HEK293 (cell line): ENCODE measurements around the gene GIPC2.

ENCODE experiments used
- CTCF ChIP-seq: fragments of 450-650 bp; formaldehyde crosslinking; IDR thresholded peaks from 2 replicates; pipeline ENCODE4 v1.5.1; 2016; ENCODE audit warnings: missing biosample characterization, missing genetic modification characterization
- ZNF16 ChIP-seq: fragments of 450-650 bp; formaldehyde crosslinking; IDR thresholded peaks from 2 replicates; pipeline ENCODE4 v1.5.1; 2016; ENCODE audit warnings: low read depth, missing biosample characterization, missing genetic modification characterization
- ZNF274 ChIP-seq, 2 experiments: fragments of 200-500 bp in 1 of 2; fragments of 450-650 bp in 1 of 2; sonication (Bioruptor generic) in 1 of 2; formaldehyde crosslinking in 1 of 2; IDR thresholded peaks; 2 replicates each; pipeline versions ENCODE4 v1.5.1 to v1.6.1; 2014 to 2016; ENCODE audit warnings: borderline replicate concordance in 1 of 2, inconsistent platforms in 1 of 2, low read length in 1 of 2, missing biosample characterization in 1 of 2, missing genetic modification characterization in 1 of 2
- ZNF488 ChIP-seq: fragments of 450-650 bp; formaldehyde crosslinking; IDR thresholded peaks from 2 replicates; pipeline ENCODE4 v1.5.1; 2016; ENCODE audit warnings: missing biosample characterization, missing genetic modification characterization
- ZNF777 ChIP-seq: fragments of 450-650 bp; formaldehyde crosslinking; IDR thresholded peaks from 2 replicates; pipeline ENCODE4 v1.5.1; 2017; ENCODE audit warnings: missing biosample characterization, missing genetic modification characterization, borderline replicate concordance

DNA sequence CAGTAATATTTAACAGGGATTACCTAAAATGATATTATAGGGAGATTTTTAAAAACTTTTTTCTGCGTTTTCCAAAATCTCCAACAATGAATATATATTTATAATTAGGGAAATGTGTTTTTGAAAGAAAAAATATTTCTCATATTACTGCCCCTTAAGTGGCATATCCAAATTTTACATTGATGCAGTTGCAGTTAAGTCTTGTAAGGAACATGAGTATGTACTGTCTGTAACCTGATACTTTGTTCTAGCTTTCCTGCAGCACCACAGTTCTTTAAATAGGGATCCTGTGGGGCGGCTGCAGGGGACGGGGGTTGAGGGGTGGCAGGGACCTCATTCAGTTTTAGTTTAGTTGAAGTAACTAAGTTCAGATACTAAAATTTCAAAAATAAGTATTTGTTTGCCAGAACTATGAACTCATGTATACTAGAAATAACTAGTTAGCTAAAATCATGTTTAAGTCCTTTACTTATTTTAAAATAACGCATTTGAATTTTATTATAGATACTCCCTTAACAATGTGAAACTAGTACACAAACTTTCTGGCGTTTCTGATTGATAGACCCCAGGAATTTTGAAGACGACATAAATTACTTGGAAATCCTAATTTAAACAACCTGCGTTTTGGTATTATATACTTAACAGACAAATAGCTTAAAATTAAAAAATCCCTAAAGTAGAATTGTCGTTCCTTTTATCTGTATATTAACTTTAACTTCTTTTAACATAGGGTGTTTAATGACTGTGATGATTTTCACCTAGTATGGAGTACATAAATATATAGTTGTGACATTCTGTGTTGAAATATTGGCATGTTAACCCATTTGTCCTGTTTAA, 41.7 kb upstream of the GIPC2 start:
- TF ChIP-seq CTCF (no peak), ZNF274 (IDR thresholded peaks at IDR 0.05; ENCODE audit: low read length) (no peak), ZNF274 (tag by site-specific recombination; IDR thresholded peaks at IDR 0.05; ENCODE audit: borderline replicate concordance) (no peak), ZNF777 (tag by site-specific recombination) (no peak), ZNF488 (tag by site-specific recombination) (no peak), ZNF16 (tag by site-specific recombination) (no peak)
